Liver (tissue), 9 donors: ENCODE measurements around the gene DGKB. TPM values are rescaled to one million over a fixed set of nuclear protein-coding genes. Genes with fewer than 3 reads are reported as not detected.

Source experiments
- DNase-seq: peaks from one replicate; pipeline ENCODE4 v3.0.0-alpha.2; 2017; ENCODE audit warnings: low spot score
- H3K27ac ChIP-seq, 2 donors: one replicate each; pipeline ENCODE4 v1.7.0; 2013; ENCODE audit warnings: inconsistent platforms in 2 of 2, low read length in 2 of 2, control low read depth in 1 of 2, low read depth in 1 of 2, mild to moderate bottlenecking in 1 of 2
- H3K27me3 ChIP-seq, 4 donors: one replicate each; pipeline versions ENCODE4 v1.6.1 to v1.7.0; 2013; ENCODE audit warnings: low read length in 3 of 4, inconsistent platforms in 1 of 4, mild to moderate bottlenecking in 1 of 4, moderate library complexity in 1 of 4; ENCODE audit not compliant: control insufficient read depth in 4 of 4, insufficient read depth in 4 of 4
- H3K36me3 ChIP-seq, 4 donors: one replicate each; pipeline versions ENCODE4 v1.6.1 to v1.7.0; 2013; ENCODE audit warnings: low read length in 3 of 4, mild to moderate bottlenecking in 3 of 4, low read depth in 1 of 4, moderate library complexity in 1 of 4; ENCODE audit not compliant: control insufficient read depth in 4 of 4, insufficient read depth in 3 of 4
- H3K4me1 ChIP-seq, 4 donors: one replicate each; pipeline versions ENCODE4 v1.6.1 to v1.7.0; 2013; ENCODE audit warnings: low read length in 3 of 4, mild to moderate bottlenecking in 3 of 4, moderate library complexity in 1 of 4; ENCODE audit not compliant: control insufficient read depth in 4 of 4, insufficient read depth in 4 of 4
- H3K4me3 ChIP-seq, 3 donors: one replicate each; pipeline versions ENCODE4 v1.6.1 to v1.7.0; 2013; ENCODE audit warnings: low read length in 3 of 3, control low read depth in 1 of 3, low read depth in 1 of 3, mild to moderate bottlenecking in 1 of 3
- H3K9ac ChIP-seq, 2 donors: one replicate each; pipeline ENCODE4 v1.7.0; 2013; ENCODE audit warnings: low read length in 2 of 2, mild to moderate bottlenecking in 2 of 2, moderate library complexity in 2 of 2, control low read depth in 1 of 2, low read depth in 1 of 2
- H3K9me3 ChIP-seq, 4 donors: one replicate each; pipeline versions ENCODE4 v1.6.1 to v1.7.0; 2013; ENCODE audit warnings: low read length in 3 of 4; ENCODE audit not compliant: control insufficient read depth in 4 of 4
- ATF3 ChIP-seq: IDR thresholded peaks from 2 replicates; pipeline ENCODE4 v1.6.1; 2016; ENCODE audit warnings: antibody characterized with exemption
- CTCF ChIP-seq: fragments of 150-350 bp; IDR thresholded peaks from 2 replicates; pipeline ENCODE4 v1.5.1; 2017; ENCODE audit warnings: improper control_type of control experiment, low read depth, low read length; ENCODE audit not compliant: missing input control
- EGR1 ChIP-seq, 2 donors: IDR thresholded peaks; 2 replicates each; pipeline ENCODE4 v1.6.1; 2016 to 2018; ENCODE audit warnings: antibody characterized with exemption in 2 of 2, low read depth in 2 of 2
- FOXA1 ChIP-seq: IDR thresholded peaks from 2 replicates; pipeline ENCODE4 v1.6.1; 2016; ENCODE audit warnings: antibody characterized with exemption
- FOXA2 ChIP-seq: IDR thresholded peaks from 2 replicates; pipeline ENCODE4 v1.6.1; 2016; ENCODE audit warnings: antibody characterized with exemption
- GABPA ChIP-seq, 2 donors: IDR thresholded peaks in 1 of 2; conservative IDR thresholded peaks in 1 of 2; 2 replicates each; pipeline ENCODE4 v1.6.1; 2016; ENCODE audit warnings: antibody characterized with exemption in 2 of 2, mild to moderate bottlenecking in 1 of 2, moderate library complexity in 1 of 2
- HNF4A ChIP-seq, 2 donors: conservative IDR thresholded peaks; 2 replicates each; pipeline ENCODE4 v1.6.1; 2016; ENCODE audit warnings: antibody characterized with exemption in 2 of 2, mild to moderate bottlenecking in 2 of 2
- HNF4G ChIP-seq: IDR thresholded peaks from 2 replicates; pipeline ENCODE4 v1.6.1; 2016; ENCODE audit warnings: antibody characterized with exemption
- JUND ChIP-seq, 2 donors: IDR thresholded peaks; 2 replicates each; pipeline ENCODE4 v1.6.1; 2016; ENCODE audit warnings: antibody characterized with exemption in 2 of 2
- MAX ChIP-seq: IDR thresholded peaks from 2 replicates; pipeline ENCODE4 v1.6.1; 2016; ENCODE audit warnings: antibody characterized with exemption
- NR2F2 ChIP-seq: IDR thresholded peaks from 2 replicates; pipeline ENCODE4 v1.6.1; 2016; ENCODE audit warnings: antibody characterized with exemption
- RAD21 ChIP-seq, 2 donors: IDR thresholded peaks; 2 replicates each; pipeline ENCODE4 v1.6.1; 2016; ENCODE audit warnings: antibody characterized with exemption in 2 of 2, mild to moderate bottlenecking in 2 of 2
- REST ChIP-seq: IDR thresholded peaks from 2 replicates; pipeline ENCODE4 v1.6.1; 2016; ENCODE audit warnings: antibody characterized with exemption, mild to moderate bottlenecking
- RXRA ChIP-seq, 2 donors: IDR thresholded peaks; 2 replicates each; pipeline ENCODE4 v1.6.1; 2017 to 2018; ENCODE audit warnings: antibody characterized with exemption in 2 of 2, mild to moderate bottlenecking in 1 of 2
- SP1 ChIP-seq: IDR thresholded peaks from 2 replicates; pipeline ENCODE4 v1.6.1; 2018; ENCODE audit warnings: antibody characterized with exemption, mild to moderate bottlenecking
- TAF1 ChIP-seq: conservative IDR thresholded peaks from 2 replicates; pipeline ENCODE4 v1.6.1; 2016; ENCODE audit warnings: antibody characterized with exemption, mild to moderate bottlenecking
- YY1 ChIP-seq: IDR thresholded peaks from 2 replicates; pipeline ENCODE4 v1.6.1; 2016; ENCODE audit warnings: antibody characterized with exemption, mild to moderate bottlenecking
- ZBTB33 ChIP-seq: IDR thresholded peaks from 2 replicates; pipeline ENCODE4 v1.6.1; 2016; ENCODE audit warnings: antibody characterized with exemption
- WGBS: extraction: QIAGEN DNeasy Blood & Tissue Kit; methylation state at CpG from one replicate; pipeline ENCODE4 v1.1.7; 2013; 5-methylcytosine and 5-hydroxymethylcytosine counted together
- polyA plus RNA-seq, 2 donors: library from polyadenylated mRNA; stranded (reverse) in 1 of 2; unstranded in 1 of 2; fragments of 200-250 nt in 1 of 2; fragments of >200 nt in 1 of 2; fragmentation: Nextera tagmentation in 1 of 2; extraction: Ambion mirVana in 1 of 2; gene quantifications; one replicate each; pipeline versions ENCODE4 v1.2.1 to v1.2.3, GENCODE V29; 2013 to 2015
- total RNA-seq, 2 donors: library from RNA; depleted of rRNA; stranded (reverse); fragments of >200 nt; gene quantifications; one replicate each; pipeline ENCODE4 v1.2.3, GENCODE V29; 2014
- donor health status: healthy.
- donor health status: healthy.
- donor health status: healthy.
- donor health status: healthy.
- donor health status: healthy.

DGKB gene
- total and polyA plus RNA-seq, 4 donors = 0.09 to 0.42 TPM; not detected in 2

- no peak overlapping the region for H3K27ac ChIP-seq
- no peak for DNase-seq
- H3K9me3 ChIP-seq = no peaks in the 10 kb centered on the region
- no peaks in the 10 kb centered on the region for H3K27me3 ChIP-seq
- H3K4me3 ChIP-seq = no peak overlapping the region
- H3K36me3 ChIP-seq = no peaks in the 10 kb centered on the region
- no peak for TF ChIP-seq RXRA (IDR thresholded peaks at IDR 0.05)
- TF ChIP-seq MAX = no peak
- TF ChIP-seq SP1 = no peak
- no peak for TF ChIP-seq FOXA1
- no peak for TF ChIP-seq TAF1
- TF ChIP-seq CTCF = no peak
- TF ChIP-seq FOXA2 = no peak
- no peak for TF ChIP-seq HNF4G
- TF ChIP-seq HNF4A (conservative IDR thresholded peaks at IDR 0.05) = no peak
- no peak for TF ChIP-seq REST
- TF ChIP-seq RAD21 (IDR thresholded peaks at IDR 0.05) = no peak
- no peak for TF ChIP-seq JUND (IDR thresholded peaks at IDR 0.05)
- no peak for TF ChIP-seq EGR1 (IDR thresholded peaks at IDR 0.05; ENCODE audit: low read depth in 2 of 2)
- TF ChIP-seq ATF3 = no peak
- TF ChIP-seq YY1 = no peak
- no peak for TF ChIP-seq ZBTB33
- TF ChIP-seq NR2F2 = no peak
- no peak for TF ChIP-seq GABPA (IDR thresholded peaks at IDR 0.05 in 1 of 2, conservative IDR thresholded peaks at IDR 0.05 in 1 of 2)
- no peak overlapping the region for H3K9ac ChIP-seq
- WGBS = 71% methylated on average over 2 of the region's 2 CpGs
- H3K4me1 ChIP-seq = peaks cover 0 to 4% (median 1%) of the 10 kb centered on the region in 4 donors
Observed at GRCh38 chr7:14340393-14341074, 562.0 kb downstream of the DGKB start.
